ENCODE data around the gene NAXD.

DNA sequence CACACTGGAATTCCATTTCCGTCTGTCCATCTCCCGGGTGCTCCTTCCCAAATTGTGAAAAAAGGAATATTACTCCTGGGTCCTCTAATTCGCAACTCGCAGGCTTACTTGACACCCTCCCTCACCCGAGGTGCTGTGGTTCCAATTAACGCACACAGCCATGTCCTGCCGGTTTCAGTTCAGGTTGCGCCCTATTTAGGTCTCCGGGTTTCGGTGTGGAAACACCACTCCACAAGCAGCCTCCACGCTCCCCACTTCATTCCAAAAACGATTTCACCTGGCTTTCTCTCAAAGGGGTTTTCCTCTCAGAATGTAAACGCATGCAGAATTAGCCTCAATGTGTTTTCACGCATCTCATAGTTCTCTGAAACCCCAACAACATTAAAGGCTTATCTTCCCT lies 37.9 kb downstream of the NAXD start:
- TF ChIP-seq, protein P1, sequence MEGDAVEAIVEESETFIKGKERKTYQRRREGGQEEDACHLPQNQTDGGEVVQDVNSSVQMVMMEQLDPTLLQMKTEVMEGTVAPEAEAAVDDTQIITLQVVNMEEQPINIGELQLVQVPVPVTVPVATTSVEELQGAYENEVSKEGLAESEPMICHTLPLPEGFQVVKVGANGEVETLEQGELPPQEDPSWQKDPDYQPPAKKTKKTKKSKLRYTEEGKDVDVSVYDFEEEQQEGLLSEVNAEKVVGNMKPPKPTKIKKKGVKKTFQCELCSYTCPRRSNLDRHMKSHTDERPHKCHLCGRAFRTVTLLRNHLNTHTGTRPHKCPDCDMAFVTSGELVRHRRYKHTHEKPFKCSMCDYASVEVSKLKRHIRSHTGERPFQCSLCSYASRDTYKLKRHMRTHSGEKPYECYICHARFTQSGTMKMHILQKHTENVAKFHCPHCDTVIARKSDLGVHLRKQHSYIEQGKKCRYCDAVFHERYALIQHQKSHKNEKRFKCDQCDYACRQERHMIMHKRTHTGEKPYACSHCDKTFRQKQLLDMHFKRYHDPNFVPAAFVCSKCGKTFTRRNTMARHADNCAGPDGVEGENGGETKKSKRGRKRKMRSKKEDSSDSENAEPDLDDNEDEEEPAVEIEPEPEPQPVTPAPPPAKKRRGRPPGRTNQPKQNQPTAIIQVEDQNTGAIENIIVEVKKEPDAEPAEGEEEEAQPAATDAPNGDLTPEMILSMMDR (IDR thresholded peaks at IDR 0.05; ENCODE audit: insufficient read depth, low read depth, low read length): no peak
- no peak for TF ChIP-seq EZH2 (IDR thresholded peaks at IDR 0.05; ENCODE audit: insufficient read depth, low read length)
